HG03196 (cell line): Measurements from ENCODE around the gene PRDX2.
"Not testable (repeated sequence)": the region's sequence is repeated elsewhere in the genome, so short reads cannot be mapped to it uniquely, and the experiment has no call there.

Experiments used
- ATAC-seq: cut with Tn5 transposase; IDR thresholded peaks from one replicate; pipeline ENCODE4 v1.9.1; 2021; ENCODE audit not compliant: unreplicated experiment

The PRDX2 gene

DNA sequence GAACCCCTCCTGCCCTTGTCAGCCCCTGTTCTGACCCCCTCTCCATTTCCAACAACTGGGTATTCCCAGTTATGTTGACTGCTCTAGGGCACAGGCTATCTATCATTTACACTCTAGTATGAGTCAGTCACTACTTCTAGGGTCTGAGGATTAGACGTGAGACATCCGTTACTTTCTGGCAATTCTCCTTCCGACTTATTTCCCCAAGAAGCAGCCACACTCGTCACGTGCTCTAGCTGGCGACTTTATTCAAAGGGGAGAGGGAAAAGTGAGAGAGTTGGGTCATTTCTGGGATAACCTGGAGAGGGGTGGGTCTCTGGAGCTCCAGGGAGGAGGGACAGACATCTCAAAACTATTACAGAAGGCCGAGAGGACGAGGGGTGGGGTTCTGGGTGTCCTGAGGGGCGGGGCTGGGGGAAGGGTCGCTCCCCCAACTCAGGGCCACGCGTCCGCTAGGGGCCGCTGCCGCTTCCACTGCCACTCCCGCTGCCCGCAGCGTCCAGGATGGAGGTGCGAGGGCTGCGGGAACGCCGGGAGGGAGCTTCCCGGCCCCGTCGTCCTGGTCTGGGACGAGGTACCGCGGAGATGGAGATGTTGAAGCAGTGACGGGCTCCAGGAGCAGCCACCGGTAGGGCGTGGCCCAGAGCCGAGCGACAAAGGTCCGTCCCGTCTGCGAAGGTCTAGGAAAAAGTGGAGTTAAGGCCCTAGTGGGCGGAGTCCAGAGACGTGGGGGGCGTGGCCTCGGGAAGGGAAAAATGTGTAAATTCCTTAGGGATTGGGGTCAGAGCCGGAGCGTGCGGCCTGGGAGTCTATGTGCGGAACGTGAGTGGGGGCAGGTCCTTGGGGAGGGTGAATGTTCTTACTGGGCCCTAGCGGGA is 23.9 kb upstream of the PRDX2 start:
- ATAC-seq, result no peak

DNA sequence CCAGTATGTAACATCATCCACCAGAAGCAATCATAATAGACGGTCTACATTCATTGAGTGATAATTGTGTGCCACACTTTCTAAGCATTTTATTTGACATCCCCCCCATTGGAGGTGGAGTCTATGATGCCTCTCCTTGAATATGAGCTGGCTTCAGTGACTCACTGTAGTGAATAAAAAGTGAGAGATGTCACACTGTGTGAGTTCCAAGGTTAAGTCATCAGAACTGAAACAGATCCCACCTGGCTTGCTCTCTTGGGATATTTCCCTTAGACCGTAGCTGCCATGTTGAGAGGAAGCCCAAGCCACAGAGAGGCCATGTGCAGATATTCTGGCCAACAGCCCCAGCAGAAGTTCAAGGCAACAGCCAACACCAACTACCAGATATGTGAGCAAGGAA is 20.2 kb upstream of the PRDX2 start:
- ATAC-seq, result no peak

DNA sequence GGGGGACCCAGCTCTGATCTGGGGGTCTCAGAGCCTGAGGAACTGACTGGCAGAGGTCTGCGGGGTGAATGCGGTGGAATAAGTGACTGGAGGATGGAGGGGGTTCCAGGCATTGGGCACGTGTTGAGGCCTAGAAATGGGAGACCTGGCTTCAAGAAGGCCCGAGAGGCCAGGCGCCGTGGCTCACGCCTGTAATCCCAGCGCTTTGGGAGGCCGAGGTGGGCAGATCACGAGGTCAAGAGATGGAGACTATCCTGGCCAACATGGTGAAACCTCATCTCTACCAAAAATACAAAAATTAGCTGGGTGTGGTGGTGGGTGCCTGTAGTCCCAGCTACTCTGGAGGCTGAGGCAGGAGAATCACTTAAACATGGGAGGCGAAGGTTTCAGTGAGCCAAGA is 16.2 kb upstream of the PRDX2 start:
- not testable (repeated sequence) for ATAC-seq

DNA sequence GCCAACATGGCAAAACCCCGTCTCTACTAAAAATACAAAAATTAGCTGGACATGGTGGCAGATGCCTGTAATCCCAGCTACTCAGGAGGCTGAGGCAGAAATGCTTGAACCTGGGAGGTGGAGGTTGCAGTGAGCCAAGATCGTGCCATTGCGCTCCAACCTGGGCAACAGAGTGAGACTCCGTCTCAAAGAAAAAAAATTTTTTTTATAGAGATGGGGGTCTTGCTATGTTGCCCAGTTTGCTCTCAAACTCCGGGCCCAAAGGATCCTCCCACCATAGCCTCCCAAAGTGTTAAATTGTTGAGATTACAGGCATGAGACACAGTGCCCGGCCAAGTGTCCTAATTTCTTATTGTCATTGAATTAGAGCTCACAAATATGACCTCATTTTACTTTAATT is 15.6 kb upstream of the PRDX2 start:
- ATAC-seq, result not testable (repeated sequence)

DNA sequence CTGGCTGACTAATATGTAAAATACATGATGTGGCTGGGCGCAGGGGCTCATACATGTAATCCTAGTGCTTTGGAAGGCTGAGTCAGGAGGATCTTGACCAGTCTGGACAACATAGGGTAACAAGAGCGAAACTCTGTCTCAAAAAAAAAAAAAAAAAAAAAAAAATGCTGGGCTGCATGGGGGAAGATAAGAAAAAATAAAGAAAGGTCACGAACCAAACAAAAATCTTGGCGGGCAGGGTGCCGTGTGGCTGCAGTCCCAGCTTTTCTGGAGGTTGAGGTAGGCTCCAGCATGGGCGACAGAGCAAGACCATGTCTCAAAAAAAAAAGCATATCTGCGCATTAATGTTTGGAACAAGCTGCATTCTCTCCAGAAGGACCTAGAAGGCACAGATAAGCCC is 13.5 kb upstream of the PRDX2 start:
- ATAC-seq, result no peak

DNA sequence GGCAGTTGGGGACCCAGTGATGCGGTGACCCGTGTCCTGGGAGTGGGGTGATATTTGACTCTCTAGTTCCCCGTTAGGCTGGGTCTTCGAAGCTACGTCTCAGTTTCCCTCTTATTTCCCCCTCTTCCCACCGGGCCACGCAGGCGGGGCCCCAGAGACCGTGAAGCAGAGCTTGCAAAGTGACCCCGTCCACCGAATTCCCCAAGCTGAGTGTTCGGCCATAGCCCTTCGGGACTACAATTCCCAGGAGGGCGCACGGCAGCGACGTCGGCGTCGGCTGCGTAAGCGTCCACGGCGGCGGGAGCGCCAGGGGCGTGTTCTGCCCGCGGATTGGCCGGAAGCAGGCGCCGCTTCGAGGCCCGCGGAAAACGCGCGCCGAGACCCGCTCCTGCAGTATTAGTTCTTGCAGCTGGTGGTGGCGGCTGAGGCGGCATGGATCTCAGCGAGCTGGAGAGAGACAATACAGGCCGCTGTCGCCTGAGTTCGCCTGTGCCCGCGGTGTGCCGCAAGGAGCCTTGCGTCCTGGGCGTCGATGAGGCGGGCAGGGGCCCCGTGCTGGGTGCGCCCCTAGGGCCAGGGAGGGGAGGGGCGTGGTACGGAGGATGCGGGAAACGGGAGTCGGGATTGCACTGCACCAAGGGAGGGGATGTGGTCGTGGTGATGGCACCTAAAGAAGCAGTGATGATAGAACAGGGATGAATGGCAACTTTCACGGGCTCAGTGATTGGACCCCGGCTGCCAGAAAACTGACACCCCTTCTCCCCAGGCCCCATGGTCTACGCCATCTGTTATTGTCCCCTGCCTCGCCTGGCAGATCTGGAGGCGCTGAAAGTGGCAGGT is 4.9 kb upstream of the PRDX2 start, which contains the start of gene RNASEH2A:
Gene RNASEH2A (plus strand): TSS at position 343 of the 840 bp plus-strand sequence. CDS start 90 bp downstream, at position 433.
- peak; percentile 75 for ATAC-seq

DNA sequence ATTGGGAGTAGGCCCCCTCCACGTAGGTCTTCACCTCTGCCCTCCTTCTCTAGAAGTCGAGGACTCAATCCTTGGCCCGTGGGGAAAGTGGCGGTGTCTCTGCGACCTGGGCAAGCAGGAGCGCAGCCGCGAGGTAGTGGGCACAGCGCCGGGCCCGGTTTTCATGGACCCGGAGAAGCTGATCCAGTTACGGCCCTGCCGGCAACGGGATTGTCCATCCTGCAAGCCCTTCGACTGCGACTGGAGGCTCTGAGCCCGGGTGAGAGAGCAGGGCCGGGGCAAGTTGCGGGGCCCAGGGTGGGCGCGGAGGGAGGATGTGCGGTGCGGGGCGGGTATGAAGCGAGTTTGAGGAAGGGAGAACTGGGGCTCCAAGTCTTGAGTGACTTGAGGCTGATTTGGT is 2.5 kb upstream of the PRDX2 start:
- ATAC-seq, result no peak

DNA sequence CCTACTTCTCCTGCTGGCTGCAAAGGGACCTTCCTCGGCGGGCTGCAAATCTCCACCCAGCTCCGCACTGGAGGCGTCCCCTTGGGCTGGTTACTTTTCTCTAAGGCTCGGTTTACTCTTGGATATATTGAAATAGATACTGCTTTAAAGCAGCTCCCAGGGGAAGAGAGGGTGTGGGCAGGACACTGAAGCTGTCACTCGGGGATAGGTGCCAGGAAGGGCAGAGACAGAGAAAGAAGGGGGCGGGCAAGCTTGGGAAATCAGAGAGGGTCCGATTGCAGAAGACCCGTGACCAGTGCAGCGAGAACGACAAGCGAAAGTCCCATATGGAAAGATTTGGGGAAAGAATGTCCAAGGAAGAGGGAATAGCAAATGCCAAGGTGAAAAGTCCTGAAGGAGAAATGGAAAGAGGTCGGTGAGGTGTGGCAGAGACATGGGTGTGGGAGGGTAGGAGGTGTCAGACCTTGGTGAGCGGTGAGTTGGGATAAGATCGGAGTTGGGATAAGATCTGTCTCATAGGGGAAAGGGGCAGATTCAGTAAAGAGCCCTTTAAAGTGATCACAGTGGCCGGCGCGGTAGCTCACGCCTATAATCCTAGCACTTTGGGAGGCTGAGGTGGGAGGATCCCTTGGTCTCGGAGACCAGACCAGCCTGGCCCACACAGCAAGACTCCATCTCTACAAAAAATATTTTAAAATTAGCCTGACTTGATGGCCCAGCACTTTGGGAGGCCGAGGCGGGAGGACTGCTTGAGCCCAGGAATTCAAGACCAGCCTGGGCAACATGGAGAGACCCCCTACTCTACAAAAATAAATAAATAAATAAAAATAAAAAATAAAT is 887 bp upstream of the PRDX2 start:
- ATAC-seq, result no peak

DNA sequence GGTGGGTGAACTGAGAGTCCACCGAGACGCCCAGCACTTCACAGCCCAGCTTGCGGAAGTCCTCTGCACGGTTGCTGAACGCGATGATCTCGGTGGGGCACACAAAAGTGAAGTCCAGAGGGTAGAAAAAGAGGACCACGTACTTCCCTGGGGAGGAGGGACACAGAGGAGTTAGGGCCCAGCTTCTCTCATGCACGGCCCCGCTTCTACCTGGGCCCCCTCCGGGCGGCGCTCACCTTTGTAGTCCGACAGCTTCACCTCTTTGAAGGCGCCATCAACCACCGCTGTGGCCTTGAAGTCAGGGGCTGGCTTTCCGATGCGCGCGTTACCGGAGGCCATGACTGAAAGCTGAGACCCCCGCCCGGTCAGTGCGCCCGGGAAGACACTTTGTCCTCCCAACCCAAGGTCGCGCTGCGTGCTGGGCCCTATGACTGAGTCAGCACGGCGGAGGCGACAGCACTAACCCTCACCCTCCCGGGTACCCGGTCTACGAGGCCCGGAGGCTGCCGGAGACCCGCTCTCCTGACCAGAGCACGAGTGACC is 606 bp downstream of the PRDX2 start:
- ATAC-seq, result no peak

DNA sequence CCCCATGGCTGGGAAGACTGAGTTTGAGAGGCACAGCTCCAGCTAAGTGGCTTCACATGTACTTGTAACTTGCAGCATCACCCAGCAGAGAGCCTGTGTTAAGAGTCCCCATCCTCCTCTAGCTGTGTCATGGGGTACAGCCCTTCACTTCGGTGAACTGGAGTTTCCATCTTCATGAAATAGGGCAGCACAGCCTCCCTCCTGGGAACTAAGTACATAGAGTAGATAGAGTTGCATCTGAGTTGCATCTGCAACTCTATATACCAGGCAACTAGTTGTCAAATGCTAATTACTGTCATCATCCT is 1.2 kb downstream of the PRDX2 start:
- no peak for ATAC-seq

DNA sequence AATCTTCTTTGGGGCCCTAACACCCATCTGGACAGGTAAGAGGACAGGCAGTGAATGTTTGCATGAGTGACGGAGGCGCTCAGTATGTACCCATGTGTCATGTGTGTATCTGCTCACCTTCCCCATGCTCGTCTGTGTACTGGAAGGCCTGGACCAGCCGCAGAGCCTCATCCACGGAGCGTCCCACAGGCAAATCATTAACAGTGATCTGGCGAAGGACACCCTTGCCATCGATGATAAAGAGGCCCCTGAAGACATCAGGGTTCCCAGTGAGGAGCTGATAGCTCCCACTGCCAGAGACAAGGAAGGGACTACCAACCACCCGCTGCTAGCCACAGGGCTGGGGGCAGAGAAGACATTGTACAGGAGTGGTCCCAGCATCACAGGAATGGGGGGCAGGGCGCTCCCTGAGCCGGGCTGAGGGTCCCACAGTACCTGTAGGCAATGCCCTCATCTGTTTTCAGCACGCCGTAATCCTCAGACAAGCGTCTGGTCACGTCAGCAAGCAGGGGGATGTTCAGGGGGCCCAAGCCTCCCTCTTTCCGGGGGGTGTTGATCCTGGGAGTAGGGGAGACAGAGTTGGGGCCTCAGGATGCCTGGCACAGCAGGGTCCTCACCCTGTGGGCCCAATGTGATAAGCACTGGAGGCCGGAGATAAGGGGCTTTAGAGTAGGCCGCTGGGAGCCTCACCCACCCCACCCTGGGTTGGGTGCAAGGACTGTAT is 1.7 kb downstream of the PRDX2 start:
- ATAC-seq, result no peak

DNA sequence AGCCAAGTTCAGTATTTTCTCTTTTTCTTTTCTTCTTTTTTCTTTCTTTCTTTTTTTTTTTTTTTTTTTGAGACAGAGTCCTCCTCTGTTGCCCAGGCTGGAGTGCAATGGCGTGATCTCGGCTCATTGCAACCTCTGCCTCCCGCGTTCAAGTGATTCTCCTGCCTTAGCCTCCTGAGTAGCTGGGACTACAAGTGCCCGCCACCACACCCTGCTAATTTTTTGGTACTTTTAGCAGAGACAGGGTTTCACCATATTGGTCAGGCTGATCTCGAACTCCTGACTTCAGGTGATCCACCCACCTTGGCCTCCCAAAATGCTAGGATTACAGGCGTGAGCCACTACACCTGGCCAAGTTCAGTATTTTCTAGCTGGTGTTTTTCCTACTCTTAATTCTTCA is 4.0 kb downstream of the PRDX2 start:
- ATAC-seq, result not testable (repeated sequence)

DNA sequence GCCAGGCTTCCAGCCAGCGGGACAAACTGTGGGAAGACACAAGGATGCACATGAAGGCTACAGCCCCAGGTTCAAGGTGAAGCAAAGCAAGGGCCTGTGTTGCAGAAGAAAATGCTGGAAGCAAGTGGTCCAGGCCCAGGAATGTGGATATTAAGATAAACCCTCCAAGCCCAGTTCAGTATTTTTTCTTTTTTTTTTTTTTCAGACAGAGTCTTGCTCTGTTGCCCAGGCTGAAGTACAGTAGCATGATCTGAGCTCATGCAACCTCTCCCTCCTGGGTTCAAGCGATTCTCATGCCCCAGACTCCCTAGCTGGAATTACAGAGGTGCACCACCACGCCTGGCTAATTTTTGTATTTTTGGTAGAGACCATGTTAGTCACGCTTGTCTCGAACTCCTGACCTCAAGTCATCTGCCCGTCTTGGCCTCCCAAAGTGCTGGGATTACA is 4.4 kb downstream of the PRDX2 start:
- no peak for ATAC-seq

DNA sequence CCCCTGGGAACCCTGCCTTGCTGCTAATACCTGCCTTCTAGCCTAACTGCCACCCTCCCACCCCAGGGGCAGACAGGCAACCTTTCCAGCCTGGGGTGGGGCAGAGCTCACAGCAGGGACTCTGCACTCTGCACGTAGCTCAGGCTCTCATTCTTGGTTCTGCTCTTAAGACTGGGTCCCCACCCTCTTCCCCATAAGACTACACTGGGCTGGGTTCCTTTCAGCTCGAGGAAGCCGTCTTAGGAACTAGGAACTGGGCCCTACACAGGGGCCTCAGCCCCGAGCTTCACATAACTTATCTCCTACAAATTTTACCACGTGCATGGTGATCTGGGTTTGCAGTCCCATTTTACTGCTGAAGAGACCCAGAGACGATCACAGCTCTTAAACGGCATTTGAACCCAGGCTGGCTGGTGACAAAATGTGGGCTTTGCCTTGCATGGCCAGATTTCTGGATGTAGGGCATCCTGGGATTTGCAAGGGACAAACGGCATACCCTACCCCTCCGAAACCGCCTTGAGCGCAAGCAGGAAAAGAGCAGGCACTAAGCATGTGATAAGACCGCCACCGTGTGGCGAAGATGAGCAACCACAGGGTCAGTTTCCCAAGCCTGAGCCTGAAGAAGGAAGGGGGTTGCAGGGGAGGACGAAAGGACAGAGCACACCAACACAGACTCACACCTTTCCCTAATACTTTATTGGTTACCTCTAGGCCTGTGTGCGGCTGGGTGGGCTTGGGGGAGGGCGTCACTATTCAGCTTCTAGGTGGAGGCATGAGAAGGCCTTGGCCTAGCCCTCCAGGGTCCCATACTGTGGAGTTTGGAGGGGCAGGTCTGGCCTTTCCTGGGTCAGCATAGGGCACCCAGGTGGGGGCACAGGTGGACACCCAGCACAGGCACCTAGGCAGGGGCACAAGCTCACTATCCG is 5.2 kb downstream of the PRDX2 start:
- no peak for ATAC-seq

DNA sequence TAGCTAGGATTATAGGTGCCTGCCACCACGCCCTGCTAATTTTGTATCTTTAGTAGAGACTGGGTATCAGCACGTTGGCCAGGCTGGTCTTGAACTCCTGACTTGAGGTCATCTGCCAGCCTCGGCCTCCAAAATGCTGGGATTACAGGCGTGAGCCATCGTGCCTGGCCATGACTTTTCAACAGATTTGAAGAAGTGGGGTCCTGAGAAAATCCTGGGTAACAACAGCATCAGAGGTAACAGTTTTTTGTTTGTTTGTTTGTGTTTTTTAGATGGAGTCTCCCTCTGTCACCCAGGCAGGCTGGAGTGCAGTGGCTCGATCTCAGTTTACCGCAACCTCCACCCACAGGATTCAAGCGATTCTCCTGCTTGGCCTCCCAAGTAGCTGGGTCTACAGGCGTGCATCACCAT is 6.6 kb downstream of the PRDX2 start:
- no peak for ATAC-seq

DNA sequence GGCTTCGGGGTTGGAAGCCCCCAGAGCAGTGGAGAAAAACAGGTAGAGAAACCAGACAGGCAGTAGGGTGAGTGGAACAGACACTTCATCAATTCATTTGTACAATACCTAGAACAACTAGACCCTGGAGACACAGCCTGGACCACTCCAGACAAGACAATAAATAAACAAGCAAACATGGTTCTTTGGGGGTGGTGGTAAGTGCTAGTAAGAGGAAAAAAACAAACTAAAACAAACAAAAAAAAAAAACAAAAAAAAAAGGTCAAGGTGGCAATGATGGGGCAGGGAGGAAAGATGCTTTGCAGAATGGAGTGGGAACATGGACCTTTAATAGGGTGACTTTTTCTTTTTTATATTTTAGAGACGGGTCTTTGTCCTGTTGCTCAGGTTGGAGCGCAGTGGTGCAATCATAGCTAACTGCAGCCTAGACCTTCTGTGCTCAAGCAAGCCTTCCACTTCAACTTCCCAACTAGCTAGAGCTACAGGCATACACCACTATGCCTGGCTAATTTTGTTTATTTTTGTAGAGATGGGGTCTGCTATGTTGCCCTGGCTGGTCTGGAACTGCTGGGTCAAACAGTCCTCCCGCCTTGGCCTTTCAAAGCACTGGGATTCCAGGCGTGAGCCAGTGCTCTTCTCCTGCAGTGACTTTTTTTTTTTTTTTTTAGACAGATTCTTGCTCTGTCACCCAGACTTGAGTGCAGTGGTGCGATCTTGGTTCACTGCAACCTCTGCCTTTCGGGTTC is 7.2 kb downstream of the PRDX2 start:
- ATAC-seq, result no peak

DNA sequence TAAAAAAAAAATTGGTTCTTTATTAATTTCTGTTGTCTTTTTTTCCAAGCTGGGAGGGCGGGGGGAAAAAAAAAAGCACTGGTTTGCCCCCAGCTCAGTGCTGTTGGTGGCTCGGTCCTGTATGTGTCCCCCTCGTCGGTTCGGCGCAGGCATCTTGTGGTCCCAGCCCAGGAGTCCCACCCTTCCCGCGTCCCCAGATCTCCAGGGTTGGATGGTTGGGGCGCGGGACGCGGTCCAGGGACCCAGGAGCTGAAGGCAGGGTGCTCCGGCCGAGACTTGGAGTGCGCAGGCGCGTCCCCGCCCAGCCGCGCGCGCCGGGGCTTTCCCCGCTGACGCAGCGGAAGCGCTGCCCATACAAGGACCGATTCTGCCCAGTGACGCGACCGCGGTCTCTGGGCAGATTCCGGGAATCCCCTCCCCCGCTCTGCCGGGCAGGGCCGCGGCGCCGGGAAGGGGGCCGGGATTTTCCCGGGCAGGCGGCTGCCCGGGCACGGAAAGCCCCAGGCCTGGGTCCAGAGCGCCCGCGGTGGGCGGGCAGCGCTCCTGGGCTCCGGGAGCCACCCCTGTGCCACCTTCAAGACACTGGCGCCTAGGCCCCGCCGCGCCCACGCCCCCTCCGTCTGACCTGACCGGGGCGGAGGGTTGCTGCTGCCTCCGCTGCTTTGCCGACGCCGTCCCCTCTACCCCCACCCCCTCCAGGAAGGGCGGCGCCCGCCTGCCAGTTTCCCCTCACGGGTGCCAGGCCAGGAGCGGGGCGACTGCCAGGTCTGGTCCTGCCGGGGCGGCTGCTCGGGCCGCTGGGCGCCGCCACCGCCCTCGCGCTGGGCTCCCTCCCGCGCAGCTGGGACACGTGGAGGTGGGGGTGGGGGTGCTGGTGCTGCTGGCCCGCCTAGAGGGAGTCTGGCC is 8.1 kb downstream of the PRDX2 start:
- peak; percentile 32 for ATAC-seq
